Psoas muscle (tissue), 8 donors: ENCODE results near the gene CNTNAP2. TPM values are rescaled to one million over a fixed set of nuclear protein-coding genes. Genes with fewer than 3 reads are reported as not detected.

Source experiments
- ATAC-seq, 4 donors: fragments of 200-7000 bp; cut with Tn5 transposase; one replicate each; pipeline ENCODE4 v1.9.1; 2020; ENCODE audit warnings: moderate library complexity in 3 of 4, mild to moderate bottlenecking in 2 of 4
- DNase-seq, 2 donors: peaks; one replicate each; pipeline ENCODE4 v3.0.0-alpha.2; 2020
- H3K27ac ChIP-seq: fragments of 200-600 bp; one replicate; pipeline ENCODE4 v1.8.0; 2022
- H3K27me3 ChIP-seq, 3 donors: fragments of 200-600 bp in 1 of 3; one replicate each; pipeline versions ENCODE4 v1.6.1 to v1.8.0; 2013 to 2022; ENCODE audit warnings: low read length in 2 of 3, mild to moderate bottlenecking in 2 of 3, moderate library complexity in 1 of 3; ENCODE audit not compliant: insufficient read depth in 3 of 3
- H3K36me3 ChIP-seq, 2 donors: fragments of 200-600 bp in 1 of 2; one replicate each; pipeline versions ENCODE4 v1.6.1 to v1.8.0; 2013 to 2022; ENCODE audit warnings: low read depth in 1 of 2, mild to moderate bottlenecking in 1 of 2, moderate library complexity in 1 of 2; ENCODE audit not compliant: insufficient read depth in 1 of 2
- H3K4me1 ChIP-seq: fragments of 200-600 bp; one replicate; pipeline ENCODE4 v1.8.0; 2022
- H3K4me3 ChIP-seq: fragments of 200-600 bp; one replicate; pipeline ENCODE4 v1.8.0; 2022; ENCODE audit warnings: mild to moderate bottlenecking
- H3K9me3 ChIP-seq: fragments of 200-600 bp; one replicate; pipeline ENCODE4 v1.8.0; 2022
- CTCF ChIP-seq: fragments of 200-600 bp; IDR thresholded peaks from one replicate; pipeline ENCODE4 v1.8.0; 2022; ENCODE audit warnings: antibody characterized with exemption
- WGBS, 3 donors: extraction: QIAGEN DNeasy Blood & Tissue Kit; methylation state at CpG; one replicate each; pipeline versions ENCODE4 v1.1.6 to v1.1.7; 2013; 5-methylcytosine and 5-hydroxymethylcytosine counted together
- intact Hi-C, 2 donors: fragments of 100-400 bp; cut with DNase I; formaldehyde crosslinking; loops; one replicate each; pipeline versions ENCODE4 v1.11.0 to v1.14.2; 2022
- polyA plus RNA-seq, 3 donors: library from polyadenylated mRNA; stranded (reverse); fragments of 200-250 nt; gene quantifications; one replicate each; pipeline ENCODE4 v1.2.3, GENCODE V29; 2013
- total RNA-seq, 4 donors: library from RNA; stranded (reverse); fragmentation: NEBNext Ultra II Directional in 2 of 4; extraction: Animal tissue kit (Norgen Biotek cat#: 25700) in 2 of 4; gene quantifications; one replicate each; pipeline versions ENCODE4 v1.2.1 to v1.2.4, GENCODE V29; 2021 to 2023
- donor health status: healthy with polysubstance abuse.
- donor health status: DM: no; HTN: no; CAD: no; lungs with moderate emphysema.
- donor health status: Bipolar disorder and iron deficiency.
- donor health status: healthy.
- donor health status: DM: yes; HTN: yes; CAD: no.
- donor health status: DM: no; HTN: no; CAD: no.
- donor health status: DM: no; HTN: no; CAD: no.
- donor health status: DM: yes; HTN: yes; CAD: no.

Gene CNTNAP2
- total and polyA plus RNA-seq, 7 donors, result 0.01 to 0.13 TPM; not detected in 5

GRCh38 chr7:148222721-148223120 is 2106.1 kb downstream of the CNTNAP2 start:
- H3K27me3 ChIP-seq, result no peaks in the 10 kb centered on the region
- intact Hi-C loops, result no loop called here
- ATAC-seq (no peak), DNase-seq (no peak)
- H3K4me1 ChIP-seq, result no peaks in the 10 kb centered on the region
- no peak overlapping the region for H3K27ac ChIP-seq
- TF ChIP-seq CTCF, result no peak
- H3K36me3 ChIP-seq, result no peaks in the 10 kb centered on the region
- WGBS, 3 donors, result 60 to 73% (median 66%) methylated on average over 5 of the region's 5 CpGs
- no peaks in the 10 kb centered on the region for H3K9me3 ChIP-seq
- no peak overlapping the region for H3K4me3 ChIP-seq

- H3K36me3 ChIP-seq, result no peaks in the 10 kb centered on the region
- no peak for ATAC-seq
- TF ChIP-seq CTCF, result no peak
- H3K4me1 ChIP-seq, result no peaks in the 10 kb centered on the region
- intact Hi-C loops, result no loop called here
- no peaks in the 10 kb centered on the region for H3K9me3 ChIP-seq
- H3K27me3 ChIP-seq, result no peaks in the 10 kb centered on the region
- no peak for DNase-seq
- WGBS, 3 donors, result 82 to 89% (median 89%) methylated on average over 1 of the region's 1 CpG
- no peak overlapping the region for H3K4me3 ChIP-seq
- no peak overlapping the region for H3K27ac ChIP-seq
Measured at GRCh38 chr7:148223160-148223559, 2106.6 kb downstream of the CNTNAP2 start.

- Histone ChIP-seq H3K27me3 (no peaks in the 10 kb centered on the region), H3K27ac (no peak overlapping the region), H3K9me3 (no peaks in the 10 kb centered on the region), H3K4me1 (no peaks in the 10 kb centered on the region), H3K4me3 (no peak overlapping the region), H3K36me3 (no peaks in the 10 kb centered on the region)
- intact Hi-C loops, result no loop called here
- no peak for TF ChIP-seq CTCF
- ATAC-seq, result no peak
- no peak for DNase-seq
- 74 to 77% (median 77%) methylated on average over 3 of the region's 3 CpGs for WGBS, 3 donors
Measured at GRCh38 chr7:148223738-148224137, 2107.1 kb downstream of the CNTNAP2 start.

- H3K4me3 ChIP-seq, result no peak overlapping the region
- no peak for TF ChIP-seq CTCF
- intact Hi-C loops, result no loop called here
- no peak for DNase-seq
- no peaks in the 10 kb centered on the region for H3K9me3 ChIP-seq
- no peaks in the 10 kb centered on the region for H3K27me3 ChIP-seq
- no peak overlapping the region for H3K27ac ChIP-seq
- no peaks in the 10 kb centered on the region for H3K36me3 ChIP-seq
- ATAC-seq, result no peak
- H3K4me1 ChIP-seq, result no peaks in the 10 kb centered on the region
- 68 to 77% (median 73%) methylated on average over 3 of the region's 3 CpGs for WGBS, 3 donors
Measured at GRCh38 chr7:148230296-148230695, 2113.7 kb downstream of the CNTNAP2 start.

GRCh38 chr7:148230883-148231282 is 2114.3 kb downstream of the CNTNAP2 start:
- TF ChIP-seq CTCF, result no peak
- intact Hi-C loops, result no loop called here
- no peak overlapping the region for H3K27ac ChIP-seq
- no peaks in the 10 kb centered on the region for H3K9me3 ChIP-seq
- ATAC-seq (no peak), DNase-seq (no peak)
- 81 to 87% (median 85%) methylated on average over 4 of the region's 4 CpGs for WGBS, 3 donors
- no peaks in the 10 kb centered on the region for H3K36me3 ChIP-seq
- H3K4me3 ChIP-seq, result no peak overlapping the region
- H3K27me3 ChIP-seq, result no peaks in the 10 kb centered on the region
- no peaks in the 10 kb centered on the region for H3K4me1 ChIP-seq
